Rectal smooth muscle tissue (tissue), 1 donor: ENCODE data around the gene TECTB.

Experiments used
- H3K27ac ChIP-seq: one replicate; pipeline ENCODE4 v1.7.0; 2013; ENCODE audit warnings: low read depth, low read length, inconsistent platforms
- H3K27me3 ChIP-seq: one replicate; pipeline ENCODE4 v1.7.0; 2013; ENCODE audit warnings: low read length; ENCODE audit not compliant: control insufficient read depth, insufficient read depth
- H3K36me3 ChIP-seq: one replicate; pipeline ENCODE4 v1.7.0; 2013; ENCODE audit warnings: low read length; ENCODE audit not compliant: control insufficient read depth, insufficient read depth
- H3K4me1 ChIP-seq: one replicate; pipeline ENCODE4 v1.7.0; 2013; ENCODE audit warnings: low read length; ENCODE audit not compliant: control insufficient read depth, insufficient read depth
- H3K4me3 ChIP-seq: one replicate; pipeline ENCODE4 v1.7.0; 2013; ENCODE audit warnings: low read length
- H3K9ac ChIP-seq: one replicate; pipeline ENCODE4 v1.7.0; 2013; ENCODE audit warnings: low read length

The TECTB gene

GRCh38 chr10:112283100-112283499, at the start of gene TECTB:
Gene TECTB, plus strand, starts transcription at chr10:112283400. Its CDS starts 335 bp downstream, at chr10:112283735.
- Histone ChIP-seq H3K27ac (no peak within 1 kb of the TSS), H3K36me3 (no peaks in the 10 kb centered on the region), H3K4me3 (no peak within 1 kb of the TSS), H3K27me3 (no peaks in the 10 kb centered on the region), H3K4me1 (no peaks in the 10 kb centered on the region), H3K9ac (no peak within 1 kb of the TSS)

- no peaks in the 10 kb centered on the region for H3K36me3 ChIP-seq
- no peak overlapping the region for H3K9ac ChIP-seq
- H3K27me3 ChIP-seq, result no peaks in the 10 kb centered on the region
- no peaks in the 10 kb centered on the region for H3K4me1 ChIP-seq
- no peak overlapping the region for H3K27ac ChIP-seq
- H3K4me3 ChIP-seq, result no peak overlapping the region
Measured at GRCh38 chr10:112235141-112235540, 48.1 kb upstream of the TECTB start.

- H3K27me3 ChIP-seq, result no peaks in the 10 kb centered on the region
- H3K36me3 ChIP-seq, result no peaks in the 10 kb centered on the region
- H3K4me1 ChIP-seq, result no peaks in the 10 kb centered on the region
- no peak overlapping the region for H3K9ac ChIP-seq
- no peak overlapping the region for H3K4me3 ChIP-seq
- no peak overlapping the region for H3K27ac ChIP-seq
Measured at GRCh38 chr10:112235920-112236319, 47.3 kb upstream of the TECTB start.

GRCh38 chr10:112236486-112236885, 46.7 kb upstream of the TECTB start:
- Histone ChIP-seq H3K9ac (no peak overlapping the region), H3K4me1 (no peaks in the 10 kb centered on the region), H3K4me3 (no peak overlapping the region), H3K27me3 (no peaks in the 10 kb centered on the region), H3K36me3 (no peaks in the 10 kb centered on the region), H3K27ac (no peak overlapping the region)

- H3K27me3 ChIP-seq, result no peaks in the 10 kb centered on the region
- no peaks in the 10 kb centered on the region for H3K36me3 ChIP-seq
- no peaks in the 10 kb centered on the region for H3K4me1 ChIP-seq
- no peak overlapping the region for H3K4me3 ChIP-seq
- H3K9ac ChIP-seq, result no peak overlapping the region
- no peak overlapping the region for H3K27ac ChIP-seq
Measured at GRCh38 chr10:112239347-112239746, 43.9 kb upstream of the TECTB start.

GRCh38 chr10:112240441-112240840, 42.8 kb upstream of the TECTB start:
- Histone ChIP-seq H3K4me1 (no peaks in the 10 kb centered on the region), H3K36me3 (no peaks in the 10 kb centered on the region), H3K9ac (no peak overlapping the region), H3K27me3 (no peaks in the 10 kb centered on the region), H3K27ac (no peak overlapping the region), H3K4me3 (no peak overlapping the region)

- H3K9ac ChIP-seq, result no peak overlapping the region
- no peak overlapping the region for H3K4me3 ChIP-seq
- H3K27ac ChIP-seq, result no peak overlapping the region
- H3K4me1 ChIP-seq, result no peaks in the 10 kb centered on the region
- H3K27me3 ChIP-seq, result no peaks in the 10 kb centered on the region
- no peaks in the 10 kb centered on the region for H3K36me3 ChIP-seq
Measured at GRCh38 chr10:112241651-112242341, 41.4 kb upstream of the TECTB start.

- Histone ChIP-seq H3K4me3 (no peak overlapping the region), H3K27ac (no peak overlapping the region), H3K4me1 (no peaks in the 10 kb centered on the region), H3K36me3 (no peaks in the 10 kb centered on the region), H3K27me3 (no peaks in the 10 kb centered on the region), H3K9ac (no peak overlapping the region)
Measured at GRCh38 chr10:112242769-112243168, 40.4 kb upstream of the TECTB start.

GRCh38 chr10:112243713-112244112, 39.5 kb upstream of the TECTB start:
- no peak overlapping the region for H3K27ac ChIP-seq
- H3K9ac ChIP-seq, result no peak overlapping the region
- H3K36me3 ChIP-seq, result no peaks in the 10 kb centered on the region
- no peak overlapping the region for H3K4me3 ChIP-seq
- no peaks in the 10 kb centered on the region for H3K4me1 ChIP-seq
- no peaks in the 10 kb centered on the region for H3K27me3 ChIP-seq

- Histone ChIP-seq H3K27me3 (no peaks in the 10 kb centered on the region), H3K27ac (no peak overlapping the region), H3K4me1 (no peaks in the 10 kb centered on the region), H3K9ac (no peak overlapping the region), H3K36me3 (no peaks in the 10 kb centered on the region), H3K4me3 (no peak overlapping the region)
Measured at GRCh38 chr10:112244197-112244596, 39.0 kb upstream of the TECTB start.

- Histone ChIP-seq H3K4me1 (no peaks in the 10 kb centered on the region), H3K4me3 (no peak overlapping the region), H3K9ac (no peak overlapping the region), H3K36me3 (no peaks in the 10 kb centered on the region), H3K27me3 (no peaks in the 10 kb centered on the region), H3K27ac (no peak overlapping the region)
Measured at GRCh38 chr10:112247791-112248190, 35.4 kb upstream of the TECTB start.

- Histone ChIP-seq H3K9ac (no peak overlapping the region), H3K4me1 (no peaks in the 10 kb centered on the region), H3K27me3 (no peaks in the 10 kb centered on the region), H3K4me3 (no peak overlapping the region), H3K36me3 (no peaks in the 10 kb centered on the region), H3K27ac (no peak overlapping the region)
Measured at GRCh38 chr10:112248584-112249295, 34.5 kb upstream of the TECTB start.

- H3K4me3 ChIP-seq, result no peak overlapping the region
- H3K4me1 ChIP-seq, result no peaks in the 10 kb centered on the region
- H3K36me3 ChIP-seq, result no peaks in the 10 kb centered on the region
- H3K9ac ChIP-seq, result no peak overlapping the region
- H3K27me3 ChIP-seq, result no peaks in the 10 kb centered on the region
- no peak overlapping the region for H3K27ac ChIP-seq
Measured at GRCh38 chr10:112249722-112250121, 33.5 kb upstream of the TECTB start.
